Neuronal stem cell (in vitro differentiated cells): ENCODE results near the gene RPN2.

Source experiments
- DNase-seq: peaks from one replicate; pipeline ENCODE4 v3.0.0-alpha.2; 2013; ENCODE audit warnings: low spot score
- H2AFZ ChIP-seq: one replicate; pipeline ENCODE4 v1.6.1; 2013; ENCODE audit warnings: mild to moderate bottlenecking, low read length, inconsistent platforms
- H2AK5ac ChIP-seq: 2 replicates; pipeline ENCODE4 v1.6.1; 2013; ENCODE audit warnings: low read depth, mild to moderate bottlenecking, inconsistent platforms, low read length, moderate library complexity, mixed read lengths
- H2BK120ac ChIP-seq: 2 replicates; pipeline ENCODE4 v1.6.1; 2013; ENCODE audit warnings: low read depth, mild to moderate bottlenecking, inconsistent platforms, low read length, moderate library complexity, mixed read lengths
- H2BK12ac ChIP-seq: one replicate; pipeline ENCODE4 v1.6.1; 2013; ENCODE audit warnings: low read length, inconsistent platforms
- H2BK15ac ChIP-seq: 2 replicates; pipeline ENCODE4 v1.6.1; 2013; ENCODE audit warnings: mild to moderate bottlenecking, low read length, inconsistent platforms, mixed read lengths
- H2BK5ac ChIP-seq: one replicate; pipeline ENCODE4 v1.6.1; 2013; ENCODE audit warnings: inconsistent platforms, mild to moderate bottlenecking, low read length, moderate library complexity
- H3K14ac ChIP-seq: one replicate; pipeline ENCODE4 v1.6.1; 2013; ENCODE audit warnings: low read length, inconsistent platforms
- H3K18ac ChIP-seq: 2 replicates; pipeline ENCODE4 v1.6.1; 2013; ENCODE audit warnings: low read length, inconsistent platforms
- H3K23ac ChIP-seq: 2 replicates; pipeline ENCODE4 v1.6.1; 2013; ENCODE audit warnings: low read depth, mild to moderate bottlenecking, mixed read lengths, low read length, inconsistent platforms; ENCODE audit not compliant: poor library complexity
- H3K27ac ChIP-seq: replicated peaks from 3 replicates; pipeline ENCODE4 v1.5.1; 2013; ENCODE audit warnings: low read length, inconsistent platforms
- H3K27me3 ChIP-seq, 3 experiments: 2 replicates each; pipeline ENCODE4 v1.6.1; 2013; ENCODE audit warnings: low read length in 3 of 3, mild to moderate bottlenecking in 2 of 3, inconsistent platforms in 1 of 3, low read depth in 1 of 3, mixed read lengths in 1 of 3, moderate library complexity in 1 of 3; ENCODE audit not compliant: control insufficient read depth in 3 of 3, insufficient read depth in 3 of 3
- H3K36me3 ChIP-seq, 2 donors: replicated peaks in 1 of 2; 2 replicates each; pipeline ENCODE4 v1.6.1; 2013; ENCODE audit warnings: low read length in 2 of 2; ENCODE audit not compliant: control insufficient read depth in 2 of 2, insufficient read depth in 2 of 2
- H3K4ac ChIP-seq: 2 replicates; pipeline ENCODE4 v1.6.1; 2013; ENCODE audit warnings: inconsistent platforms, mild to moderate bottlenecking, low read length, moderate library complexity
- H3K4me1 ChIP-seq, 2 donors: 1 replicate in 1 of 2; 2 replicates in 1 of 2; pipeline ENCODE4 v1.6.1; 2013; ENCODE audit warnings: low read length in 2 of 2, low read depth in 1 of 2; ENCODE audit not compliant: control insufficient read depth in 2 of 2, insufficient read depth in 1 of 2
- H3K4me2 ChIP-seq: one replicate; pipeline ENCODE4 v1.6.1; 2013; ENCODE audit warnings: mild to moderate bottlenecking, low read length, inconsistent platforms; ENCODE audit not compliant: insufficient read depth, poor library complexity, severe bottlenecking
- H3K4me3 ChIP-seq, 2 donors: 2 replicates each; pipeline ENCODE4 v1.5.1; 2013; ENCODE audit warnings: low read length in 2 of 2, mild to moderate bottlenecking in 2 of 2, inconsistent platforms in 1 of 2, moderate library complexity in 1 of 2
- H3K79me1 ChIP-seq: one replicate; pipeline ENCODE4 v1.6.1; 2013; ENCODE audit warnings: low read depth, mild to moderate bottlenecking, inconsistent platforms, low read length, moderate library complexity
- H3K9ac ChIP-seq: one replicate; pipeline ENCODE4 v1.6.1; 2013; ENCODE audit warnings: mild to moderate bottlenecking, low read depth, low read length, inconsistent platforms; ENCODE audit not compliant: poor library complexity
- H3K9me3 ChIP-seq, 2 donors: replicated peaks in 1 of 2; 2 replicates each; pipeline versions ENCODE3 to v1.6.1; 2013; ENCODE audit warnings: low read length in 2 of 2, mild to moderate bottlenecking in 2 of 2, inconsistent platforms in 1 of 2, low read depth in 1 of 2, mixed read lengths in 1 of 2, moderate library complexity in 1 of 2; ENCODE audit not compliant: control insufficient read depth in 2 of 2, insufficient read depth in 1 of 2
- H4K8ac ChIP-seq: one replicate; pipeline ENCODE4 v1.6.1; 2013; ENCODE audit warnings: low read depth, mild to moderate bottlenecking, inconsistent platforms, low read length, moderate library complexity
- H4K91ac ChIP-seq: one replicate; pipeline ENCODE4 v1.6.1; 2013; ENCODE audit warnings: low read length, low read depth, mild to moderate bottlenecking, inconsistent platforms; ENCODE audit not compliant: poor library complexity
- WGBS, 2 donors: extraction: QIAGEN DNeasy Blood & Tissue Kit; methylation state at CpG; one replicate each; pipeline ENCODE4 v1.1.7; 2013; ENCODE audit warnings: missing lambda C conversion rate in 2 of 2, mixed read lengths in 1 of 2; ENCODE audit not compliant: insufficient read length in 2 of 2, insufficient replicate concordance in 1 of 2; ENCODE audit errors: extremely low coverage in 2 of 2; 5-methylcytosine and 5-hydroxymethylcytosine counted together

The RPN2 gene

GRCh38 chr20:37190354-37191112, 11.4 kb downstream of the RPN2 start:
- Histone ChIP-seq H3K4me3 (no peak overlapping the region), H2BK120ac (no peak overlapping the region), H3K27ac (no peak overlapping the region), H3K27me3 (no peaks in the 10 kb centered on the region), H2BK5ac (no peak overlapping the region), H3K4ac (no peak overlapping the region), H3K9me3 (no peaks in the 10 kb centered on the region), H3K79me1 (peaks cover 13% of the 10 kb centered on the region), H2BK12ac (no peak overlapping the region), H4K91ac (no peak overlapping the region), H2AK5ac (no peak overlapping the region), H2BK15ac (no peak overlapping the region), H3K14ac (no peak overlapping the region), H3K18ac (no peak overlapping the region), H3K4me1 (peaks cover 0 to 9% of the 10 kb centered on the region in 2 donors), H2AFZ (no peak overlapping the region), H4K8ac (no peak overlapping the region), H3K36me3 (peaks cover 15 to 68% of the 10 kb centered on the region in 2 donors), H3K23ac (no peak overlapping the region), H3K4me2 (no peak overlapping the region), H3K9ac (no peak overlapping the region)
- DNase-seq: no peak
- WGBS, 2 donors: no CpG with 5 or more reads among the region's 9 CpGs

- Histone ChIP-seq H3K27me3 (no peaks in the 10 kb centered on the region), H3K27ac (no peak overlapping the region), H2AK5ac (no peak overlapping the region), H3K36me3 (peaks cover 13 to 64% of the 10 kb centered on the region in 2 donors), H2BK15ac (no peak overlapping the region), H3K23ac (no peak overlapping the region), H3K9me3 (no peaks in the 10 kb centered on the region), H2BK5ac (no peak overlapping the region), H3K9ac (no peak overlapping the region), H3K4ac (no peak overlapping the region), H3K4me1 (peaks cover 0 to 15% of the 10 kb centered on the region in 2 donors), H2BK120ac (no peak overlapping the region), H3K18ac (no peak overlapping the region), H3K14ac (no peak overlapping the region), H4K91ac (no peak overlapping the region), H2AFZ (no peak overlapping the region), H4K8ac (no peak overlapping the region), H3K79me1 (peaks cover 15% of the 10 kb centered on the region), H3K4me2 (no peak overlapping the region), H3K4me3 (no peak overlapping the region), H2BK12ac (no peak overlapping the region)
- peak; percentile 64 for DNase-seq
- no CpG with 5 or more reads among the region's 5 CpGs for WGBS, 2 donors
Measured at GRCh38 chr20:37192137-37192854, 13.2 kb downstream of the RPN2 start.

GRCh38 chr20:37193226-37193625, 14.1 kb downstream of the RPN2 start:
- no peak overlapping the region for H3K14ac ChIP-seq
- no peak overlapping the region for H3K4me2 ChIP-seq
- no peak overlapping the region for H3K27ac ChIP-seq
- H2AFZ ChIP-seq: no peak overlapping the region
- no peak overlapping the region for H4K8ac ChIP-seq
- H2AK5ac ChIP-seq: no peak overlapping the region
- DNase-seq: no peak
- H3K9ac ChIP-seq: no peak overlapping the region
- H3K27me3 ChIP-seq: no peaks in the 10 kb centered on the region
- H2BK15ac ChIP-seq: no peak overlapping the region
- no peak overlapping the region for H3K4ac ChIP-seq
- no peaks in the 10 kb centered on the region for H3K9me3 ChIP-seq
- H3K4me3 ChIP-seq: no peak overlapping the region
- H3K18ac ChIP-seq: no peak overlapping the region
- no peak overlapping the region for H2BK120ac ChIP-seq
- H4K91ac ChIP-seq: no peak overlapping the region
- H2BK5ac ChIP-seq: no peak overlapping the region
- no peak overlapping the region for H2BK12ac ChIP-seq
- peaks cover 13 to 65% of the 10 kb centered on the region in 2 donors for H3K36me3 ChIP-seq
- peaks cover 15% of the 10 kb centered on the region for H3K79me1 ChIP-seq
- no peak overlapping the region for H3K23ac ChIP-seq
- no CpG with 5 or more reads among the region's 3 CpGs for WGBS, 2 donors
- peaks cover 0 to 15% of the 10 kb centered on the region in 2 donors for H3K4me1 ChIP-seq

GRCh38 chr20:37193821-37194220, 14.7 kb downstream of the RPN2 start:
- WGBS, 2 donors: no CpG with 5 or more reads among the region's 8 CpGs
- no peak overlapping the region for H3K9ac ChIP-seq
- no peak overlapping the region for H2BK120ac ChIP-seq
- H3K23ac ChIP-seq: no peak overlapping the region
- H3K9me3 ChIP-seq: no peaks in the 10 kb centered on the region
- H3K27me3 ChIP-seq: no peaks in the 10 kb centered on the region
- DNase-seq: no peak
- no peak overlapping the region for H3K4me2 ChIP-seq
- no peak overlapping the region for H3K14ac ChIP-seq
- H4K8ac ChIP-seq: no peak overlapping the region
- no peak overlapping the region for H2BK12ac ChIP-seq
- no peak overlapping the region for H4K91ac ChIP-seq
- peaks cover 15% of the 10 kb centered on the region for H3K79me1 ChIP-seq
- no peak overlapping the region for H3K4ac ChIP-seq
- H3K4me3 ChIP-seq: peak overlapping the region in 1 of 2 donors; percentile 33
- peaks cover 0 to 15% of the 10 kb centered on the region in 2 donors for H3K4me1 ChIP-seq
- H3K18ac ChIP-seq: peak overlapping the region; percentile 36
- H3K36me3 ChIP-seq: peaks cover 15 to 65% of the 10 kb centered on the region in 2 donors
- no peak overlapping the region for H3K27ac ChIP-seq
- peak overlapping the region; percentile 71 for H2AK5ac ChIP-seq
- H2AFZ ChIP-seq: no peak overlapping the region
- no peak overlapping the region for H2BK15ac ChIP-seq
- H2BK5ac ChIP-seq: no peak overlapping the region
